ENCODE measurements around the gene TIGD4. TPM values are rescaled to one million over a fixed set of nuclear protein-coding genes. Genes with fewer than 3 reads are reported as not detected.

The TIGD4 gene
- total RNA-seq: 0.24 TPM in 1 of 2 replicates, not detected in the other

GRCh38 chr4:152779513-152780266 lies at the start of gene TIGD4, which contains the start of gene ARFIP1:
Gene TIGD4, minus strand, starts transcription at chr4:152779730. Its CDS starts 8,726 bp downstream, at chr4:152771004.
Gene ARFIP1, plus strand, starts transcription at chr4:152779954. Its CDS starts 49,680 bp downstream, at chr4:152829634.

Other genes with a start within 250 kb of the TIGD4 start
- gene FBXW7, start 243.6 kb downstream of the TIGD4 start, total RNA-seq: 15.4 and 27.5 TPM in 2 replicates
- gene TMEM154, start 99.7 kb downstream of the TIGD4 start, total RNA-seq: 0.72 and 11.0 TPM in 2 replicates
- gene ARFIP1, start 224 bp upstream of the TIGD4 start, total RNA-seq: 25.9 and 32.8 TPM in 2 replicates
- gene FHDC1, start 156.6 kb upstream of the TIGD4 start, total RNA-seq: 0.16 and 0.26 TPM in 2 replicates

Measured in epithelial cell of alveolus of lung (primary cell).